HepG2 (cell line): ENCODE data around the gene PPP1R16B. TPM values are rescaled to one million over a fixed set of nuclear protein-coding genes. Genes with fewer than 3 reads are reported as not detected.

ENCODE experiments used
- ATAC-seq: fragments of 200-7000 bp; cut with Tn5 transposase; 3 replicates; pipeline ENCODE4 v1.9.1; 2020; ENCODE audit warnings: mild to moderate bottlenecking, moderate library complexity
- BruUV-seq: library from RNA; stranded (reverse); fragments of 400-500 nt; replicated peaks from 2 replicates; lab custom pipeline; 2021; lab: Mats Ljungman, UMichigan
- CTCF ChIA-PET: fragments of 300-600 bp; formaldehyde crosslinking; extraction: SDS; loops from one replicate; lab custom pipeline; 2021; ENCODE audit warnings: low total read pairs, inconsistent platforms, low intra/inter-chr PET ratio; lab: Yijun Ruan, JAX
- POLR2A ChIA-PET: fragments of 350-600 bp; sonication (Branson Sonifier 250); formaldehyde crosslinking; loops from one replicate; lab custom pipeline; 2020; ENCODE audit warnings: antibody characterized with exemption, inconsistent platforms; lab: Yijun Ruan, JAX
- DNase-seq: peaks from one replicate; pipeline ENCODE4 v3.0.0-alpha.2; 2015; ENCODE audit warnings: low spot score
- FAIRE-seq: peaks from 3 replicates; lab custom pipeline; 2011; peaks lifted over from hg19 to GRCh38; lab: Jason Lieb, UNC
- H2AFZ ChIP-seq: one replicate; pipeline ENCODE4 v1.6.1; 2011; ENCODE audit warnings: low read length, inconsistent platforms
- H3K27ac ChIP-seq: fragments of 300-600 bp; 3 replicates; pipeline ENCODE4 v1.8.0; 2011; ENCODE audit warnings: mixed run types, mild to moderate bottlenecking, mixed read lengths, low read length, inconsistent platforms; ENCODE audit not compliant: insufficient read depth; ENCODE audit errors: extremely low read length
- H3K27me3 ChIP-seq, 2 experiments: fragments of 200-600 bp in 1 of 2; 2 replicates in 1 of 2; 3 replicates in 1 of 2; pipeline versions ENCODE4 v1.6.0 to v1.8.0; 2011; ENCODE audit warnings: low read length in 2 of 2, mild to moderate bottlenecking in 2 of 2, moderate library complexity in 2 of 2, inconsistent platforms in 1 of 2; ENCODE audit not compliant: insufficient read depth in 2 of 2, control insufficient read depth in 1 of 2
- H3K36me3 ChIP-seq, 2 experiments: fragments of 200-600 bp in 1 of 2; replicated peaks in 1 of 2; 2 replicates in 1 of 2; 3 replicates in 1 of 2; pipeline versions ENCODE4 v1.5.1 to v1.8.0; 2011; ENCODE audit warnings: low read length in 2 of 2, inconsistent platforms in 1 of 2; ENCODE audit not compliant: insufficient read depth in 2 of 2, control insufficient read depth in 1 of 2
- H3K4me1 ChIP-seq: 2 replicates; pipeline ENCODE4 v1.5.1; 2012; ENCODE audit warnings: low read length, inconsistent platforms; ENCODE audit not compliant: insufficient read depth
- H3K4me2 ChIP-seq: 2 replicates; pipeline ENCODE4 v1.6.0; 2011; ENCODE audit warnings: low read depth, low read length, inconsistent platforms
- H3K4me3 ChIP-seq, 3 experiments: fragments of 200-600 bp in 1 of 3; sonication (generic), shearing (Covaris generic) in 1 of 3; replicated peaks in 1 of 3; 2 replicates each; pipeline ENCODE4 v1.5.1; 2011 to 2016; ENCODE audit warnings: low read length in 3 of 3, inconsistent platforms in 2 of 3, low read depth in 2 of 3, mild to moderate bottlenecking in 2 of 3, control low read depth in 1 of 3, mixed read lengths in 1 of 3; ENCODE audit not compliant: insufficient read depth in 1 of 3
- H3K79me2 ChIP-seq: one replicate; pipeline ENCODE4 v1.6.1; 2011; ENCODE audit warnings: low read length, inconsistent platforms; ENCODE audit not compliant: insufficient read depth
- H3K9ac ChIP-seq: 2 replicates; pipeline ENCODE4 v1.6.0; 2011; ENCODE audit warnings: mild to moderate bottlenecking, low read depth, low read length, inconsistent platforms; ENCODE audit not compliant: insufficient read depth
- H3K9me3 ChIP-seq: 2 replicates; pipeline ENCODE4 v1.5.1; 2012; ENCODE audit warnings: mild to moderate bottlenecking, low read length
- H4K20me1 ChIP-seq: 2 replicates; pipeline ENCODE4 v1.6.0; 2011; ENCODE audit warnings: inconsistent platforms, mild to moderate bottlenecking, low read length, moderate library complexity; ENCODE audit not compliant: insufficient read depth
- BRCA1 ChIP-seq: sonication (generic); formaldehyde crosslinking; IDR thresholded peaks from 2 replicates; pipeline ENCODE4 v1.4.0; 2020; ENCODE audit warnings: missing genetic modification reagents
- E2F5 ChIP-seq: sonication (generic); formaldehyde crosslinking; conservative IDR thresholded peaks from 2 replicates; pipeline ENCODE4 v1.4.0; 2020; ENCODE audit warnings: missing genetic modification reagents
- FOSL2 ChIP-seq: sonication (generic); formaldehyde crosslinking; IDR thresholded peaks from 2 replicates; pipeline ENCODE4 v1.4.0; 2020; ENCODE audit warnings: missing genetic modification reagents
- KLF13 ChIP-seq: sonication (generic); formaldehyde crosslinking; IDR thresholded peaks from 2 replicates; pipeline ENCODE4 v1.4.0; 2020; ENCODE audit warnings: mild to moderate bottlenecking, missing genetic modification reagents
- MED8 ChIP-seq: sonication (generic); formaldehyde crosslinking; IDR thresholded peaks from 2 replicates; pipeline ENCODE4 v1.8.1; 2023; ENCODE audit warnings: mild to moderate bottlenecking, missing genetic modification reagents; ENCODE audit not compliant: insufficient replicate concordance
- NAIF1 ChIP-seq: sonication (generic); formaldehyde crosslinking; IDR thresholded peaks from 2 replicates; pipeline ENCODE4 v1.5.0; 2020; ENCODE audit warnings: mild to moderate bottlenecking, missing genetic modification reagents, borderline replicate concordance
- ZNF552 ChIP-seq: sonication (generic); formaldehyde crosslinking; IDR thresholded peaks from 2 replicates; pipeline ENCODE4 v1.9.0; 2022; ENCODE audit warnings: missing genetic modification reagents, mild to moderate bottlenecking, borderline replicate concordance
- ZNF629 ChIP-seq: sonication (generic); formaldehyde crosslinking; conservative IDR thresholded peaks from 2 replicates; pipeline ENCODE4 v1.5.0; 2020; ENCODE audit warnings: missing genetic modification reagents
- WGBS: methylation state at CpG from one replicate; pipeline ENCODE4 v1.1.6; 2017; ENCODE audit warnings: low lambda C conversion rate; 5-methylcytosine and 5-hydroxymethylcytosine counted together
- in situ Hi-C: cut with HindIII; loops from 2 replicates; pipeline ENCODE4 v1.10.0; 2017; ENCODE audit warnings: low pct_unique_long_range_greater_than_20kb; ENCODE audit not compliant: extremely low pct_ligation_motif_present
- intact Hi-C: fragments of 100-400 bp; cut with micrococcal nuclease; formaldehyde crosslinking; loops from one replicate; pipeline ENCODE4 v1.10.0; 2022; ENCODE audit not compliant: unreplicated experiment
- polyA plus RNA-seq, 8 experiments: library from polyadenylated mRNA; depleted of rRNA in 3 of 8; stranded (reverse) in 7 of 8; unstranded in 1 of 8; fragments of >200 nt; fragmentation: Illumina TruSeq in 4 of 8; extraction: Trizol in 4 of 8; gene quantifications; 2 replicates each; pipeline versions ENCODE4 v1.2.1 to v1.2.3, GENCODE V29; 2011 to 2016; ENCODE audit warnings: low read depth in 4 of 8, missing spikeins in 1 of 8, mixed read lengths in 1 of 8; ENCODE audit not compliant: insufficient read depth in 1 of 8
- total RNA-seq, 5 experiments: library from RNA; depleted of rRNA; stranded (reverse); fragments of >200 nt; fragmentation: Illumina TruSeq; extraction: Trizol; gene quantifications; 2 replicates each; pipeline ENCODE4 v1.2.3, GENCODE V29; 2016; ENCODE audit warnings: low read depth in 1 of 5
- TF ChIP-seq, protein P1 (sequence below): sonication (generic); formaldehyde crosslinking; IDR thresholded peaks from 2 replicates; pipeline ENCODE4 v1.5.0; 2020; ENCODE audit warnings: mild to moderate bottlenecking, missing genetic modification reagents

Gene PPP1R16B
- total and polyA plus RNA-seq, 2 of the 13 experiments (the other 11 are each of a cell fraction or from before 2014, with no cell fraction given), result 0.02 to 0.11 TPM

DNA sequence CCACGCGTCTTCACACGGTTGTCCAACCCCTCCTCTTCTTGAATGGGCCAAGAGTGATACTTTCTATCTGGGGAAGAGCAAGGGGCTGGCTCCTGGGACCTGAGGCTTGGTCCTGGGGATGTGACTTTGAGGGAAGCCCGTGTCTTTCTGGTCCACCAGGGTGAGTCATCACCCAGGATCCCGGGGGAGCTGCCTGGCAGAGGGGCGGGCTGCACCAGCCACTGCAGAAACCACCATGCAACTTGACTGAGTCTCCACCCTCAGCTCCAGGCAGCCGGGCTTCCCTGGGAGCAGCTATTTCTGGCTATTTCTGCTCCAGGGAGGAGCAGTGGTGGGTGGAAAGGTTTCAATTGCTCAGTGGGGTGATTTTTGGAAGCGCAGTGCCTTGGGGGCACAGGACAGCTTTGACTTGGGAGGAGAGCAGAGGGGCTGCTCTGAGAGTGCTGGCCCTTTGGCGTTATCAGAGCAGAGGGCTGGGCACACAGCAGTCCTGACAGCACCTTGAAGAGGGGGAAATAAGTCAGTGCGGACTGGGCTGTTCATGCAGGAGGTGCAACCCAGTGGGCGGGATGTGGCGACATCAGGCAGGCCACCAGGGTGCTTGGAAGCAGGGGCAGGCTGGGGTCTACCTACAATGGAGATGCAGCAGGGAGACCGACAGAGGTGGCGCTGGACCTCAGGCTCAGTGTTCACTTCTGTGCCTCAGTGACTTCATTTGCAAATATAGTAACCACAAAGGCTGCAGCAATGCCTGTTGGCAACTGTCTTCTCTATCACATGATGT, 75.6 kb downstream of the PPP1R16B start:
- Histone ChIP-seq H3K79me2 (no peaks in the 10 kb centered on the region), H3K27ac (no peak overlapping the region), H3K4me3 (no peak overlapping the region), H2AFZ (no peak overlapping the region), H3K27me3 (peaks cover 7 to 20% of the 10 kb centered on the region in 2 experiments; a peak in 1 of 5 replicates), H3K9me3 (no peaks in the 10 kb centered on the region), H3K9ac (no peak overlapping the region), H3K36me3 (no peaks in the 10 kb centered on the region), H3K4me2 (no peak overlapping the region), H4K20me1 (no peaks in the 10 kb centered on the region), H3K4me1 (peaks cover 10% of the 10 kb centered on the region)
- no peak for FAIRE-seq
- intact Hi-C loops (no loop called here), in situ Hi-C loops (no loop called here)
- ChIA-PET CTCF (no interaction called here), POLR2A (no interaction called here)
- TF ChIP-seq BRCA1, result no peak
- TF ChIP-seq MED8, result no peak
- TF ChIP-seq FOSL2, result 0 out of 2 replicates have a peak, but pooled peaks have one; percentile 8
- 36% methylated on average over 12 of the region's 14 CpGs for WGBS
- DNase-seq, result no peak
- BruUV-seq, result no TSS peak
- no peak for ATAC-seq

- H3K27ac ChIP-seq, result no peak overlapping the region
- H3K79me2 ChIP-seq, result no peaks in the 10 kb centered on the region
- peaks cover 7 to 18% of the 10 kb centered on the region in 2 experiments; a peak in 1 of 5 replicates for H3K27me3 ChIP-seq
- no peak overlapping the region for H3K4me2 ChIP-seq
- H3K9me3 ChIP-seq, result no peaks in the 10 kb centered on the region
- H2AFZ ChIP-seq, result no peak overlapping the region
- ChIA-PET POLR2A (no interaction called here), CTCF (no interaction called here)
- intact Hi-C loops, result no loop called here
- no peak overlapping the region for H3K4me3 ChIP-seq
- FAIRE-seq, result no peak
- H3K9ac ChIP-seq, result no peak overlapping the region
- H3K4me1 ChIP-seq, result peaks cover 10% of the 10 kb centered on the region
- no peak for ATAC-seq
- in situ Hi-C loops, result no loop called here
- no TSS peak for BruUV-seq
- H3K36me3 ChIP-seq, result no peaks in the 10 kb centered on the region
- TF ChIP-seq KLF13 (CRISPR knock-in tag) (no peak), ZNF629 (CRISPR knock-in tag) (peak; percentile 69), E2F5 (CRISPR knock-in tag) (no peak), NAIF1 (CRISPR knock-in tag) (no peak), ZNF552 (CRISPR knock-in tag) (no peak)
- TF ChIP-seq, protein P1, sequence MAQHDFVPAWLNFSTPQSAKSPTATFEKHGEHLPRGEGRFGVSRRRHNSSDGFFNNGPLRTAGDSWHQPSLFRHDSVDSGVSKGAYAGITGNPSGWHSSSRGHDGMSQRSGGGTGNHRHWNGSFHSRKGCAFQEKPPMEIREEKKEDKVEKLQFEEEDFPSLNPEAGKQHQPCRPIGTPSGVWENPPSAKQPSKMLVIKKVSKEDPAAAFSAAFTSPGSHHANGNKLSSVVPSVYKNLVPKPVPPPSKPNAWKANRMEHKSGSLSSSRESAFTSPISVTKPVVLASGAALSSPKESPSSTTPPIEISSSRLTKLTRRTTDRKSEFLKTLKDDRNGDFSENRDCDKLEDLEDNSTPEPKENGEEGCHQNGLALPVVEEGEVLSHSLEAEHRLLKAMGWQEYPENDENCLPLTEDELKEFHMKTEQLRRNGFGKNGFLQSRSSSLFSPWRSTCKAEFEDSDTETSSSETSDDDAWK (CRISPR knock-in tag), result no peak
- H4K20me1 ChIP-seq, result no peaks in the 10 kb centered on the region
- DNase-seq, result no peak
- WGBS, result 66% methylated on average over 4 of the region's 4 CpGs
Observed at GRCh38 chr20:38881806-38882440, 76.4 kb downstream of the PPP1R16B start.
